ENCODE measurements around the gene ARHGAP9.

DNA sequence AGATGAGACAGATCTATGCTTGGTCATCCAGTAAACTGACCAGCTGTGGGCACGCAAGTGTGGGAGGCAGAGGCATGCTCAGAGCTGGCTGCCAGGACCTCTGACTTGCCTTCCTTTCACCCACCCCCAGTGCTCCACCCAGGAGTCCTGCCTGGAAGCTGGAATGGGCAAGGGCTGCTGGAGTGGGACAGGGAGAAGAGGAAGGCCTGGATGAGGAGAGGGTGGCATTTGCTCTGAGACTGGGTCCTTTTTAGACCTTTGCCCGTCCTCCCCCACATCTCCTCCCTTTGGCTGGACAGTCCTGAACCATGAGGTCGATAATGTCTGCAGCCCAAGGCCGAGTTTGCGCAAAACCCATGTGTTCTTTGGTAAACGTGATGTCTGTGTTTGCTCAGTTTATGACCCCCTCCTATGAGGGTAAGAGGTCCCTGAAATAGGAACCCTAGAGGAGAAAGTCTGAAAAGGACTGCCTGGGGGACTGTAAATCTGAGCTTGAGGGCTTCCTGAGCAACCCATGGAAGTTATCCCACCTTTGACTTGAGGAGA is 28.4 kb downstream of the ARHGAP9 start:
- TF ChIP-seq POLR2A (IDR thresholded peaks at IDR 0.05; ENCODE audit: low read length): no peak
- TF ChIP-seq GATA1 (IDR thresholded peaks at IDR 0.05; ENCODE audit: low read depth, low read length): no peak

All from erythroblast (primary cell).